HCT116 (cell line): ENCODE data around the gene DMD. TPM values are rescaled to one million over a fixed set of nuclear protein-coding genes. Genes with fewer than 3 reads are reported as not detected.

Experiments
- ATAC-seq: fragments of 200-7000 bp; cut with Tn5 transposase; 2 replicates; pipeline ENCODE4 v1.9.1; 2020; ENCODE audit warnings: mild to moderate bottlenecking, moderate library complexity
- BruUV-seq: library from RNA; stranded (reverse); fragments of 400-500 nt; replicated peaks from 2 replicates; lab custom pipeline; 2021; lab: Mats Ljungman, UMichigan
- CTCF ChIA-PET: fragments of 300-600 bp; sonication (Branson Sonifier 250); formaldehyde crosslinking; loops from one replicate; lab custom pipeline; 2021; ENCODE audit warnings: antibody characterized with exemption; lab: Charles Lee
- POLR2A ChIA-PET: fragments of 300-600, 350-600 bp; sonication (Branson Sonifier 250); formaldehyde crosslinking; loops from one replicate; lab custom pipeline; 2021; ENCODE audit warnings: antibody characterized with exemption; lab: Charles Lee
- RAD21 ChIA-PET, 2 experiments: fragments of 300-600 bp; sonication (Branson Sonifier 250); formaldehyde crosslinking; loops; one replicate each; lab custom pipeline; 2023; ENCODE audit warnings: low total read pairs in 2 of 2; ENCODE audit not compliant: uncharacterized antibody in 2 of 2, unreplicated experiment in 2 of 2, low non-redundant PET in 1 of 2; lab: Charles Lee
- DNase-seq: peaks from one replicate; pipeline ENCODE4 v3.0.0-alpha.2; 2010; ENCODE audit warnings: low read depth, low spot score
- H2AFZ ChIP-seq: fragments of 200-600 bp; shearing (Covaris generic), sonication (generic); 2 replicates; pipeline ENCODE4 v1.6.1; 2017; ENCODE audit warnings: low read depth, mixed run types, mixed read lengths, antibody characterized with exemption, low read length; ENCODE audit not compliant: poor library complexity, severe bottlenecking
- H3K27ac ChIP-seq: 2 replicates; pipeline ENCODE4 v1.5.1; 2012; ENCODE audit warnings: low read depth, low read length
- H3K27me3 ChIP-seq: fragments of 200-600 bp; sonication (generic); 2 replicates; pipeline ENCODE4 v1.6.1; 2016; ENCODE audit warnings: mixed run types, low read length, mixed read lengths; ENCODE audit not compliant: insufficient read depth
- H3K36me3 ChIP-seq, 2 experiments: fragments of 200-500 bp in 1 of 2; fragments of 200-600 bp in 1 of 2; sonication (Bioruptor generic) in 1 of 2; sonication (generic) in 1 of 2; 2 replicates each; pipeline versions ENCODE4 v1.5.1 to v1.6.1; 2014 to 2016; ENCODE audit warnings: low read length in 2 of 2, inconsistent platforms in 1 of 2, mixed read lengths in 1 of 2, mixed run types in 1 of 2; ENCODE audit not compliant: insufficient read depth in 2 of 2, control insufficient read depth in 1 of 2
- H3K4me1 ChIP-seq, 2 experiments: fragments of 200-600 bp in 1 of 2; sonication (generic) in 1 of 2; 2 replicates each; pipeline versions ENCODE4 v1.5.1 to v1.6.1; 2012 to 2017; ENCODE audit warnings: low read length in 2 of 2, inconsistent platforms in 1 of 2, mild to moderate bottlenecking in 1 of 2, mixed read lengths in 1 of 2, mixed run types in 1 of 2, moderate library complexity in 1 of 2; ENCODE audit not compliant: insufficient read depth in 2 of 2, control insufficient read depth in 1 of 2
- H3K4me2 ChIP-seq: fragments of 200-600 bp; sonication (generic); 2 replicates; pipeline ENCODE4 v1.6.1; 2017; ENCODE audit warnings: mixed run types, low read length, mixed read lengths
- H3K4me3 ChIP-seq, 2 experiments: fragments of 200-600 bp in 1 of 2; sonication (generic) in 1 of 2; replicated peaks in 1 of 2; 2 replicates each; pipeline ENCODE4 v1.5.1; 2011 to 2016; ENCODE audit warnings: low read length in 2 of 2, control low read depth in 1 of 2, low read depth in 1 of 2, mild to moderate bottlenecking in 1 of 2, mixed read lengths in 1 of 2, mixed run types in 1 of 2
- H3K79me2 ChIP-seq: fragments of 200-600 bp; sonication (generic); 2 replicates; pipeline ENCODE4 v1.6.1; 2017; ENCODE audit warnings: mild to moderate bottlenecking, mixed run types, low read length, moderate library complexity, mixed read lengths; ENCODE audit not compliant: insufficient read depth
- H3K9ac ChIP-seq: fragments of 200-600 bp; sonication (generic); 2 replicates; pipeline ENCODE4 v1.6.1; 2016; ENCODE audit warnings: low read length, mixed read lengths
- H3K9me2 ChIP-seq: fragments of 200-600 bp; sonication (generic), shearing (Covaris generic); 2 replicates; pipeline ENCODE4 v1.6.1; 2017; ENCODE audit warnings: mixed run types, mild to moderate bottlenecking, moderate library complexity; ENCODE audit not compliant: insufficient read depth
- H3K9me3 ChIP-seq, 2 experiments: fragments of 200-500 bp in 1 of 2; fragments of 200-600 bp in 1 of 2; sonication (Bioruptor generic) in 1 of 2; sonication (generic) in 1 of 2; 2 replicates each; pipeline ENCODE4 v1.6.1; 2014 to 2017; ENCODE audit warnings: low read length in 2 of 2, mixed read lengths in 2 of 2, inconsistent platforms in 1 of 2, low read depth in 1 of 2, mild to moderate bottlenecking in 1 of 2, mixed run types in 1 of 2, moderate library complexity in 1 of 2; ENCODE audit not compliant: control insufficient read depth in 1 of 2, insufficient read depth in 1 of 2
- H4K20me1 ChIP-seq: fragments of 200-600 bp; sonication (generic), shearing (Covaris generic); 2 replicates; pipeline ENCODE4 v1.6.1; 2017; ENCODE audit warnings: mixed run types, mild to moderate bottlenecking, moderate library complexity; ENCODE audit not compliant: insufficient read depth
- CBX3 ChIP-seq: IDR thresholded peaks from 2 replicates; pipeline ENCODE4 v1.6.1; 2012; ENCODE audit warnings: low read depth
- CEBPB ChIP-seq: IDR thresholded peaks from 2 replicates; pipeline ENCODE4 v1.6.1; 2012; ENCODE audit warnings: low read depth
- MAX ChIP-seq: IDR thresholded peaks from 2 replicates; pipeline ENCODE4 v1.6.1; 2012
- POLR2A ChIP-seq: IDR thresholded peaks from 2 replicates; pipeline ENCODE4 v1.7.0; 2011; ENCODE audit warnings: borderline replicate concordance; ENCODE audit not compliant: insufficient read depth, insufficient read length; ENCODE audit errors: extremely low read depth
- POLR2AphosphoS5 ChIP-seq: IDR thresholded peaks from 2 replicates; pipeline ENCODE4 v1.6.1; 2011; ENCODE audit warnings: mild to moderate bottlenecking, low read depth, low read length, moderate library complexity
- SIN3A ChIP-seq: IDR thresholded peaks from 2 replicates; pipeline ENCODE4 v1.6.1; 2012; ENCODE audit warnings: low read depth
- SP1 ChIP-seq: IDR thresholded peaks from 2 replicates; pipeline ENCODE4 v1.6.1; 2012; ENCODE audit warnings: low read depth
- SRF ChIP-seq: IDR thresholded peaks from 2 replicates; pipeline ENCODE4 v1.6.1; 2012; ENCODE audit warnings: low read depth
- ZNF274 ChIP-seq: fragments of 200-500 bp; sonication (Bioruptor generic); IDR thresholded peaks from 2 replicates; pipeline ENCODE4 v1.6.1; 2014; ENCODE audit warnings: mild to moderate bottlenecking, low read depth, low read length, inconsistent platforms
- intact Hi-C: fragments of 100-400 bp; cut with micrococcal nuclease; formaldehyde crosslinking; loops from 2 replicates; pipeline ENCODE4 v1.10.0; 2022
- total RNA-seq: library from RNA; stranded (reverse); gene quantifications from one replicate; pipeline ENCODE4 v1.2.1, GENCODE V29; 2021; ENCODE audit not compliant: unreplicated experiment
- TF ChIP-seq, protein P1 (sequence below): IDR thresholded peaks from 2 replicates; pipeline ENCODE4 v1.6.1; 2012; ENCODE audit warnings: low read depth
- TF ChIP-seq, protein P2 (sequence below): IDR thresholded peaks from 2 replicates; pipeline ENCODE4 v1.6.1; 2012

DMD gene
- total RNA-seq, 1 experiment from 2014 or later, result 0.05 TPM

GRCh38 chrX:31962256-31962655, 1249.1 kb downstream of the DMD start:
- POLR2A ChIA-PET, result no interaction called here

More at GRCh38 chrX:31962256-31962655, 1249.1 kb downstream of the DMD start:
- Histone ChIP-seq H3K9me3 (no peaks in the 10 kb centered on the region), H2AFZ (no peak overlapping the region), H3K4me1 (no peaks in the 10 kb centered on the region), H3K9ac (no peak overlapping the region), H3K27ac (no peak overlapping the region), H3K79me2 (no peaks in the 10 kb centered on the region), H4K20me1 (no peaks in the 10 kb centered on the region), H3K4me3 (no peak overlapping the region), H3K27me3 (no peaks in the 10 kb centered on the region), H3K4me2 (no peak overlapping the region), H3K9me2 (no peaks in the 10 kb centered on the region), H3K36me3 (no peaks in the 10 kb centered on the region)
- intact Hi-C loops, result no loop called here
- DNase-seq (no peak), ATAC-seq (no peak)
- RAD21 ChIA-PET, result no interaction called here
- CTCF ChIA-PET, result no interaction called here
- TF ChIP-seq, protein P1, sequence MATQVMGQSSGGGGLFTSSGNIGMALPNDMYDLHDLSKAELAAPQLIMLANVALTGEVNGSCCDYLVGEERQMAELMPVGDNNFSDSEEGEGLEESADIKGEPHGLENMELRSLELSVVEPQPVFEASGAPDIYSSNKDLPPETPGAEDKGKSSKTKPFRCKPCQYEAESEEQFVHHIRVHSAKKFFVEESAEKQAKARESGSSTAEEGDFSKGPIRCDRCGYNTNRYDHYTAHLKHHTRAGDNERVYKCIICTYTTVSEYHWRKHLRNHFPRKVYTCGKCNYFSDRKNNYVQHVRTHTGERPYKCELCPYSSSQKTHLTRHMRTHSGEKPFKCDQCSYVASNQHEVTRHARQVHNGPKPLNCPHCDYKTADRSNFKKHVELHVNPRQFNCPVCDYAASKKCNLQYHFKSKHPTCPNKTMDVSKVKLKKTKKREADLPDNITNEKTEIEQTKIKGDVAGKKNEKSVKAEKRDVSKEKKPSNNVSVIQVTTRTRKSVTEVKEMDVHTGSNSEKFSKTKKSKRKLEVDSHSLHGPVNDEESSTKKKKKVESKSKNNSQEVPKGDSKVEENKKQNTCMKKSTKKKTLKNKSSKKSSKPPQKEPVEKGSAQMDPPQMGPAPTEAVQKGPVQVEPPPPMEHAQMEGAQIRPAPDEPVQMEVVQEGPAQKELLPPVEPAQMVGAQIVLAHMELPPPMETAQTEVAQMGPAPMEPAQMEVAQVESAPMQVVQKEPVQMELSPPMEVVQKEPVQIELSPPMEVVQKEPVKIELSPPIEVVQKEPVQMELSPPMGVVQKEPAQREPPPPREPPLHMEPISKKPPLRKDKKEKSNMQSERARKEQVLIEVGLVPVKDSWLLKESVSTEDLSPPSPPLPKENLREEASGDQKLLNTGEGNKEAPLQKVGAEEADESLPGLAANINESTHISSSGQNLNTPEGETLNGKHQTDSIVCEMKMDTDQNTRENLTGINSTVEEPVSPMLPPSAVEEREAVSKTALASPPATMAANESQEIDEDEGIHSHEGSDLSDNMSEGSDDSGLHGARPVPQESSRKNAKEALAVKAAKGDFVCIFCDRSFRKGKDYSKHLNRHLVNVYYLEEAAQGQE, result no peak
- TF ChIP-seq POLR2A (no peak), CBX3 (no peak), MAX (no peak), CEBPB (no peak), SP1 (no peak), SRF (no peak), ZNF274 (no peak), SIN3A (no peak), POLR2AphosphoS5 (no peak)
- TF ChIP-seq, protein P2, sequence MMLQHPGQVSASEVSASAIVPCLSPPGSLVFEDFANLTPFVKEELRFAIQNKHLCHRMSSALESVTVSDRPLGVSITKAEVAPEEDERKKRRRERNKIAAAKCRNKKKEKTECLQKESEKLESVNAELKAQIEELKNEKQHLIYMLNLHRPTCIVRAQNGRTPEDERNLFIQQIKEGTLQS, result no peak
- no TSS peak for BruUV-seq
